SIG-M5 treated with dmso at 0.1 percent for 504 hours (cell line): ENCODE measurements around the gene RRP8.

Source experiments
- DNase-seq: peaks from one replicate; lab custom pipeline; 2025; ENCODE audit not compliant: unreplicated experiment; lab: John Stamatoyannopoulos, UW

The RRP8 gene

DNA sequence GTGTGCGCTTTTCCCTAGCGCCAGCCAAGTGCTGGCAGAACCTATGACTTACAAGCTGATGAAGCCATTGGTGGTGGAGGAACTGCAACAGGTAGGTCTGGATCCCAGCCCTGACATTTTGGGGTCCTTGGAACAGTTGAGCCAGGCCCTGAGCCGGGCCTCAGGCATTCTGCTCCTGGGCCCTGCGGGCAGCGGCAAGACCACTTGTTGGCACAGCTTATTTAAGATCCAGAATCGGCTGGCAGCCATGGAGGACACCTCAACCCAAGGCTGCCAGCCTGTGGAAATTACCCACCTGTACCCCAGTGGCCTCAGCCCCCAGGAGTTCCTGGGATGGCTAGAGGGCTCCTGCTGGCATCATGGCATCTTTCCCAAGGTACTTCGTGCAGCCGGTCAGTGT, 56.7 kb downstream of the RRP8 start:
- DNase-seq: no peak

DNA sequence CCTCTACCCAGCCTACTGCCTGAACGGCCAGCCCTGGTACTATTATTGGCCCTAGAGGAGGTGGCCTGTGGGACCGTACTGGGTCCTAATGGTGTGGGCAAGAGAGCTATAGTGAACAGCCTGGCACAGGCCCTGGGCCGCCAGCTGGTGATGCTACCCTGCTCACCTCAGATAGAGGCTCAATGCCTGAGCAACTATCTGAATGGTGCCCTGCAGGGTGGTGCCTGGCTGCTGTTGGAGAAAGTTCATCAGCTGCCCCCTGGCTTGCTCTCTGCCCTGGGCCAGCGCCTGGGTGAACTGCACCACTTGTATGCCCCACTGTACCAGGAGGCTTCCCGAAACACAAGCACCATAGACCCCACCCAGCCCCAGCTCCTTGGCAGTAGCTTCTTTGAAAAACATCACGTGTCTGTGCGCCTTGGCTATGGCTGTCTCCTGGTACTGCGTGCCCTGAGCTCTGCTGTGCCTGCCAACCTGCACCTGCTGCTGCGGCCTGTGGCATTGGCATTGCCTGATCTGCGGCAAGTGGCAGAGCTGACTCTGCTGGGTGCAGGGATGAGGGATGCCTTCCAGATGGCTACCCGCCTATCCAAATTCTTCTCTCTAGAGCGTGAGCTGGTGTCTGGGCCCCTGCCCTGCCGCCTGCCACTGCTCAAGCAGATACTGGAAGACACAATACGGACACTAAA, 57.4 kb downstream of the RRP8 start:
- DNase-seq: no peak
